ENCODE measurements around the gene RHBDF1. TPM values are rescaled to one million over a fixed set of nuclear protein-coding genes. Genes with fewer than 3 reads are reported as not detected.

Gene RHBDF1
- total and polyA plus RNA-seq, 9 of the 15 experiments (the other 6 are each of a cell fraction or from before 2014, with no cell fraction given): 1.0 to 8.2 (median 4.2) TPM

GRCh38 chr16:119835-120491 is 47.5 kb upstream of the RHBDF1 start:
- peaks cover 49 to 68% of the 10 kb centered on the region in 2 experiments for H3K4me1 ChIP-seq (replicated peaks in 1 of 2; ENCODE audit: control insufficient read depth in 2 of 2, insufficient read depth in 2 of 2, low read length in 2 of 2)
- H4K20me1 ChIP-seq (replicated peaks; ENCODE audit: control insufficient read depth, insufficient read depth, low read length): no peaks in the 10 kb centered on the region
- H3K27me3 ChIP-seq (ENCODE audit: control insufficient read depth in 2 of 2, insufficient read depth in 2 of 2, low read length in 2 of 2): no peaks in the 10 kb centered on the region
- peak overlapping the region; percentile 71 for H3K27ac ChIP-seq (ENCODE audit: extremely low read depth, low read depth, low read length)
- H3K9ac ChIP-seq (ENCODE audit: insufficient read depth in 1 of 2, low read depth in 2 of 2, low read length in 2 of 2): peak overlapping the region; percentile 40 to 45; a peak in 3 of 4 replicates
- intact Hi-C loops (cut with micrococcal nuclease): no loop called here
- ChIA-PET CTCF (ENCODE audit: low intra/inter-chr PET ratio) (interaction anchor here (1.1 kb wide), 1 partner anchor 10 kb away, joined by 3 read pairs; no protein-coding TSS in a partner anchor), POLR2A (interaction anchor here (0.6 to 0.7 kb wide), 2 partner anchors 13 to 850 kb away, joined by 3 read pairs; no protein-coding TSS in a partner anchor)
- in situ Hi-C loops (cut with MboI): no loop called here
- DNase-seq (ENCODE audit: extremely low read depth in 1 of 4, low spot score in 3 of 4) (peak; percentile 72 to 89 (median 79)), ATAC-seq (peak; percentile 88), FAIRE-seq (peak; percentile 88)
- H3K4me2 ChIP-seq (ENCODE audit: insufficient read depth, low read length): peak overlapping the region; percentile 66
- 0% methylated on average over 3 of the region's 3 CpGs for WGBS (ENCODE audit: insufficient coverage, low coverage, missing lambda C conversion rate)
- peaks cover 62% of the 10 kb centered on the region for H3K36me3 ChIP-seq (ENCODE audit: control insufficient read depth, insufficient read depth, low read length)
- no peaks in the 10 kb centered on the region for H3K9me1 ChIP-seq (ENCODE audit: control insufficient read depth, insufficient read depth, low read length)
- no peaks in the 10 kb centered on the region for H3K9me3 ChIP-seq (replicated peaks; ENCODE audit: control insufficient read depth, insufficient read depth, low read depth, low read length)
- peaks cover 37% of the 10 kb centered on the region for H3K79me2 ChIP-seq (ENCODE audit: control insufficient read depth, insufficient read depth, low read length)
- no peak overlapping the region for H2AFZ ChIP-seq (ENCODE audit: low read depth, low read length)
- BruUV-seq (replicated peaks): no TSS peak
- no peak overlapping the region for H3K4me3 ChIP-seq
- TF ChIP-seq FOXA3 (CRISPR knock-in tag; conservative IDR thresholded peaks at IDR 0.05 in 1 of 2, IDR thresholded peaks at IDR 0.05 in 1 of 2) (no peak; a peak in 1 of 4 replicates), TARDBP (IDR thresholded peaks at IDR 0.05) (no peak), HOMEZ (CRISPR knock-in tag; IDR thresholded peaks at IDR 0.05) (0 out of 2 replicates have a peak, but pooled peaks have one; percentile 71), RNF2 (IDR thresholded peaks at IDR 0.05) (no peak), HLTF (IDR thresholded peaks at IDR 0.05) (no peak), SRSF7 (optimal IDR thresholded peaks at IDR 0.05; ENCODE audit: low read depth, low read length) (no peak), ZBTB40 (IDR thresholded peaks at IDR 0.05) (no peak), ZBTB40 (CRISPR knock-in tag; IDR thresholded peaks at IDR 0.05) (no peak), RBM22 (IDR thresholded peaks at IDR 0.05; ENCODE audit: low read depth, low read length, poor library complexity, severe bottlenecking) (no peak), RBM15 (IDR thresholded peaks at IDR 0.05; ENCODE audit: insufficient read depth, low read length) (no peak), TCF7 (IDR thresholded peaks at IDR 0.05; ENCODE audit: borderline replicate concordance) (no peak), PHB2 (IDR thresholded peaks at IDR 0.05; ENCODE audit: low read depth) (0 out of 2 replicates have a peak, but pooled peaks have one; percentile 18), TCF3 (CRISPR knock-in tag; IDR thresholded peaks at IDR 0.05) (peak; percentile 87)
